NCI-H1417 (cell line): ENCODE results near the gene POMT2.

Experiments
- DNase-seq, 3 experiments: peaks; one replicate each; lab custom pipeline; 2025; lab: John Stamatoyannopoulos, UW

The POMT2 gene

DNA sequence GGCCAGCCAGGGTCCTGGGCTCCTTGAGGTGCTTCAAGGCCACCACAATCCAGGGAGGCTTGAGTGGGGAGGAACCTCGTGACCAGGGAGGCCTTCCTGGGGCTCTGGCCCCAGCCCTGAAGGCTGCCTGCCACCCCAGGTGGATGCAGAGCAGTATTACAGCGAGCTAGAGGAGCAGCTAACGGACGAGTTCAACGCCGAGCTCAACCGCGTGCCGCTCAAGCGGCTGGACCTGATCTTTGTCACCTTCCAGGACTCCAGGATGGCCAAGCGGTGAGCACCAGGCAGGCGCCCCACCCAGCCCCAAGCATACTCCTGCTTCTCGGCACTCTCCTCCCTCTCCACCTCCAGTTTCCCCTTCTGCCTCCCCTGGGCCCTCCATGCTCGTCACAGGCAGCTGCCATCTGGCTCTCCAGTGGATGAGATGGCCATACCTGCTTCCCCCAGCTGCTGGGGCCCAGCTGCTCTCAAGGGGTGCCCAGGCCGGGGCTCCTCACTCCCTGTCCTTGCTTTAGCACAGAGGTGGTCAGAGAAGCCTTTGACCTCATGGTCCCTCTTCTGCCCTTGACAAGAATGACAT, 80.3 kb downstream of the POMT2 start:
- peak in 1 of 3 experiments; percentile 16 for DNase-seq

DNA sequence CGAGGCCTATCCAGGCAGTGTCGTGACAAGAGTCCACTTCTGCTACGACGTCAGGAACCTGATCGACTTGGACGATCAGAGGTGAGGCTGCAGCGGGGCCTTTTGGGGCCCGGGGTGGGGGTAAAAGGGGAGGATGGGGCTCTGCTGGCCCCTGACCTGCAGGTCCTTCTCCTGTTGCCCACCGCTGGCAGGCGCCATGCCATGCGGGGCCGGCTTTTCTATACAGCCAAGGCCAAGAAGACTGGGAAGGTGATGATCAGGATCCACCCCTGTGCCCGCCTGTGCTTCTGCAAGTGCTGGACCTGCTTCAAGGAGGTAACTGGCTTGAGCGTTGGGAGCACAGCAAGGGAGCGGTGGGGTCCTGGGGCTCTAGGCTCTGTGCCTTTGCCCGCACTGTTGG, 81.3 kb downstream of the POMT2 start:
- DNase-seq: no peak

- DNase-seq: no peak
These were observed 81.7 kb downstream of the POMT2 start for GRCh38 chr14:77238996-77239395.

- no peak for DNase-seq
These were observed 82.3 kb downstream of the POMT2 start for GRCh38 chr14:77238356-77238755.

DNA sequence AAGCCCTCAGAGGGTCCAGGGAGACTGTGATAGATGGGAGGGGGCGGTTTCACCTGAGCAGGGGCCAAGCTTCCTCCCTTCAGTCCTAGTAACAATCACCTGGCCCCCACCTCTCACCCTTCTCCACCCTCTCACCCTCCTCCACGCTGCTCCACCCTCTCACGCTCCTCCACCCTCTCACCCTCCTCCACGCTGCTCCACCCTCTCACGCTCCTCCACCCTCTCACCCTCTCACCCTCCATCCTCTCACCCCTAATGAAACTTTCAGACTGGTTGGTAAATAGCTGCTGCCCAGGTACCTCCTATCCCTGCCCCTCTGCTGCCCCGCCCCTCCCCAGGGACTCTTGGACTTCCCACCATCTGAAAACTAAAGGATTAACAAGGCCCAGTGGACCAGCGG, 83.9 kb downstream of the POMT2 start:
- no peak for DNase-seq

GRCh38 chr14:77231721-77232120, 89.0 kb downstream of the POMT2 start:
- DNase-seq: no peak

DNA sequence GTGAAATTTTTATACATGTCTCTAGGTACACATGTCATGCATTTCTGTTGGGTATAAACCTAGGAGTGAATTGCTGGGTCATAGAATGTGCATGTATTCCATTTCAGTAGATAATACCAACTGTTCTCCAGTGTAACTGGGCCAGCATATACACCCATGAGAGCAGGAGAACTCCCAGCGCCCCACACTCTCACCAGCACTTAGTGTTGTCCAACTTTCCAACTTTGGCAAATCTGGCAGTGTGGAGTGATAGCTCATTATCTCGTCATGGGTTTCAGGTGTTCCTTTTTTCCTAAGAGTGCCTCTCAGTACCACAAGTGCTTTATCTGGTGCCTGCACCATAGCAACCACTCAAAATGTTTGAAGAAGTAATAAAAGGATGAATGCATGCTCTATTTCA, 89.8 kb downstream of the POMT2 start:
- peak in 1 of 3 experiments; percentile 85 for DNase-seq

DNA sequence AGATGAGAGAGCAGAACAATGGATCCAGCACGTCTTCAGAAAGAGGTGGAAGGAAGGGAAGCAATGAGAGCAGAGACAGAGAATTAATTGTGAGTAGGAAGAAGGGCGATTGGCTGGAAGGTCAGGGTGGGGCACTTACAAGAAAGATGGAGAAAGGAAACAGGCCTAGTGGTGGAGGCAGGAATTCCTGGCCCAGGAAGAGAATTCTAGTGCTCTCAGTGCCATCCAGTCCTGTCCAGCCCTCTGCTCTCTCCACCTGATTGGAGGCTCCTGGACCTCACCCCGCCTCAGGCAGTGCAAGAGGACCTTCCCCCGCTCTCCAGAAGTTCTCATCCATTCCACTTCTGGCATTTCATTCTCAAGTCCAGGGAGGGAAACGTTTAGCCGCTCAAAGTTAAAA, 92.6 kb downstream of the POMT2 start:
- no peak for DNase-seq

GRCh38 chr14:77225892-77226557, 94.7 kb downstream of the POMT2 start:
- no peak for DNase-seq

- no peak for DNase-seq
These were observed 95.4 kb downstream of the POMT2 start for GRCh38 chr14:77225254-77225653.
